GM12891 (cell line): Measurements from ENCODE around the gene HS3ST3B1.

Experiments
- DNase-seq: peaks from one replicate; pipeline ENCODE4 v3.0.0; 2011; ENCODE audit warnings: low spot score; ENCODE audit not compliant: insufficient read length
- FAIRE-seq: peaks from 2 replicates; lab custom pipeline; 2011; peaks lifted over from hg19 to GRCh38; lab: Jason Lieb, UNC
- PAX5 ChIP-seq: IDR thresholded peaks from 2 replicates; pipeline ENCODE4 v1.6.1; 2011; ENCODE audit warnings: low read length, moderate library complexity, mild to moderate bottlenecking; ENCODE audit not compliant: insufficient read depth, severe bottlenecking
- POLR2A ChIP-seq: IDR thresholded peaks from 2 replicates; pipeline ENCODE4 v1.6.1; 2011; ENCODE audit warnings: low read depth, low read length, control low read depth
- POLR2AphosphoS5 ChIP-seq: IDR thresholded peaks from 2 replicates; pipeline ENCODE4 v1.6.1; 2011; ENCODE audit warnings: low read depth, low read length, control low read depth
- POU2F2 ChIP-seq: IDR thresholded peaks from 2 replicates; pipeline ENCODE4 v1.6.1; 2011; ENCODE audit warnings: low read depth, mild to moderate bottlenecking, control low read depth, low read length, moderate library complexity
- SPI1 ChIP-seq: IDR thresholded peaks from 2 replicates; pipeline ENCODE4 v1.6.1; 2011; ENCODE audit warnings: low read depth, low read length, control low read depth
- TAF1 ChIP-seq: IDR thresholded peaks from 2 replicates; pipeline ENCODE4 v1.6.1; 2011; ENCODE audit warnings: low read depth, low read length, control low read depth

Gene HS3ST3B1

DNA sequence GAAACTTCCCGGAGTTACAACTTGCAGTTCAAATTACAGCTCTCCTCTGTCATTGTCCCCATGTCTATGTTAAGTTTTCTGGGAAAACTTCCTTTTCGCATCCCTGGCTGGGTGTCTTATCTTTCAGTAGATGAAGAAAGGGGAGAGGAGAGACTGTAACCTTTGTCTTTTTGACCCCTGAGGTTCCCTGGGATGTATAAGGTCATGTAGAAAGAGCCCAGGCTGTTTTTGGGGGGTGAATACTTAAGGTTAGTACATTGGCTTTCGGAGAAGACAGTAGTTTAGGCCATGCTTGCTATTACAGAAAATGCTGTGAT, 31.1 kb downstream of the HS3ST3B1 start:
- FAIRE-seq (no peak), DNase-seq (no peak)
- TF ChIP-seq POU2F2 (no peak), POLR2A (no peak), SPI1 (no peak), POLR2AphosphoS5 (no peak), PAX5 (no peak), TAF1 (no peak)

- FAIRE-seq (no peak), DNase-seq (no peak)
- no peak for TF ChIP-seq POU2F2
- no peak for TF ChIP-seq TAF1
- no peak for TF ChIP-seq POLR2A
- no peak for TF ChIP-seq SPI1
- TF ChIP-seq POLR2AphosphoS5 = no peak
- TF ChIP-seq PAX5 = no peak
Observed at GRCh38 chr17:14332331-14332730, 31.4 kb downstream of the HS3ST3B1 start.

DNA sequence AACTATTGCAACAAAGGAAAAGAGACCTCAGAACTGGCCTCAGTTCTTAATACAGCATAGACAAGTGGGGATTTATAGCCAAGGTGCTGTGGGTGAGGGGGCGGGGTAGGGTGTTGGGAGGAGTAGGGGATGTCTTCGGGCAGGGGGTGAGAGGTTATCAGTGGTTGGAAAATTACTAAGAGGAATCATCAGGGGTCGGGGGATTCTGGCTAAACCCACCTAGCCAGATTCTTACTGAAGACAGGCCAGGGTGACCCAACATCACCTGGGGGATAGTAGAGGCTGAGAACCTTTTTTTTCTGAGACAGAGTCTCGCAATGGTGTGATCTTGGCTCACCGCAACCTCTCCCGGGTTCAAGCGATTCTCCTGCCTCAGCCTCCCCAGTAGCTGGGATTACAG, 32.6 kb downstream of the HS3ST3B1 start:
- TF ChIP-seq SPI1 = no peak
- no peak for TF ChIP-seq TAF1
- no peak for TF ChIP-seq POLR2A
- no peak for TF ChIP-seq POLR2AphosphoS5
- TF ChIP-seq PAX5 = no peak
- TF ChIP-seq POU2F2 = no peak
- FAIRE-seq (no peak), DNase-seq (no peak)

- DNase-seq (no peak), FAIRE-seq (no peak)
- TF ChIP-seq POLR2A (no peak), POU2F2 (no peak), TAF1 (no peak), PAX5 (no peak), POLR2AphosphoS5 (no peak), SPI1 (no peak)
Observed at GRCh38 chr17:14334276-14334840, 33.5 kb downstream of the HS3ST3B1 start.

DNA sequence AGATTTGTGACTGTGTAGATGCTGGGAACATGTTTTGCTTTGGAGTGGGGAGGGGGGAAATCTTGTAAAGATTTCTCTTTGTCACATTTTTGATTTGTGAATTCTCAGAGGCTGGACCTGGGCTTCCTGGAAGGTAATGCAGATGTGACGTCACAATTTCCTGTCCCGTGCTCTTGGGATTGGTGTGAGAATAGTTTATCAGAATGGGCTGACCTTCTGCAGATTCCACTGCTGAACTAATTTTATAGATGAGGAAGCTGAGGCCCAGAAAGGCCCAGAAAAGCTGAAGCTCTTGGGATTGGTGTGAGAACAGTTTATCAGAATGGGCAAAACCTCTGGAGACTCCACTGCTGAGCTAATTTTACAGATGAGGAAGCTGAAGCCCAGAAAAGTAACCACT, 34.0 kb downstream of the HS3ST3B1 start:
- DNase-seq (no peak), FAIRE-seq (no peak)
- TF ChIP-seq POU2F2 (no peak), POLR2A (no peak), POLR2AphosphoS5 (no peak), SPI1 (no peak), TAF1 (no peak), PAX5 (no peak)

DNA sequence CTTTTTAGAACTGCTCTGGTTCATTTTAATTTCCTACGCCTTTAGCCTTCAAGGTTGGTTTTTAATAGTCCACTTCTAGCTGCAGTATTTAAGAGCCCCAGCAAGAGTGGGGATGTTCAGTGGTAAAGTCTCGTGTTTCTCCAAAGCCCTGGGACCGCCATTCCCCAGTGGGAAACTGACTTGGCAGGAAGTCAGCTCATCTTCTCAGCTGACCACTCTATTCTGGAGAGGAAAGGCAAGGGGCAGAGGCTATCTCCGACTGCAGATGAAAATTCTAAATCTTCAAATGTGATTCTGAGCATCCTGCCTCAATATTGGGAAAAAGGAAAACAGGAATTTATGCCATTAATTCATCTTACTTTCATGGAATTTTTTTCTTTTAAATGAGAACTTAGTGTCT, 35.5 kb downstream of the HS3ST3B1 start:
- no peak for FAIRE-seq
- TF ChIP-seq POLR2AphosphoS5 (no peak), PAX5 (no peak), POLR2A (no peak), SPI1 (no peak), POU2F2 (no peak), TAF1 (no peak)

GRCh38 chr17:14337596-14338079, 36.8 kb downstream of the HS3ST3B1 start:
- DNase-seq = peak; percentile 22
- peak; percentile 80 for FAIRE-seq
- TF ChIP-seq PAX5 (no peak), SPI1 (peak; percentile 86)

More for the DNA sequence above, 35.5 kb downstream of the HS3ST3B1 start:
- no peak for DNase-seq

DNA sequence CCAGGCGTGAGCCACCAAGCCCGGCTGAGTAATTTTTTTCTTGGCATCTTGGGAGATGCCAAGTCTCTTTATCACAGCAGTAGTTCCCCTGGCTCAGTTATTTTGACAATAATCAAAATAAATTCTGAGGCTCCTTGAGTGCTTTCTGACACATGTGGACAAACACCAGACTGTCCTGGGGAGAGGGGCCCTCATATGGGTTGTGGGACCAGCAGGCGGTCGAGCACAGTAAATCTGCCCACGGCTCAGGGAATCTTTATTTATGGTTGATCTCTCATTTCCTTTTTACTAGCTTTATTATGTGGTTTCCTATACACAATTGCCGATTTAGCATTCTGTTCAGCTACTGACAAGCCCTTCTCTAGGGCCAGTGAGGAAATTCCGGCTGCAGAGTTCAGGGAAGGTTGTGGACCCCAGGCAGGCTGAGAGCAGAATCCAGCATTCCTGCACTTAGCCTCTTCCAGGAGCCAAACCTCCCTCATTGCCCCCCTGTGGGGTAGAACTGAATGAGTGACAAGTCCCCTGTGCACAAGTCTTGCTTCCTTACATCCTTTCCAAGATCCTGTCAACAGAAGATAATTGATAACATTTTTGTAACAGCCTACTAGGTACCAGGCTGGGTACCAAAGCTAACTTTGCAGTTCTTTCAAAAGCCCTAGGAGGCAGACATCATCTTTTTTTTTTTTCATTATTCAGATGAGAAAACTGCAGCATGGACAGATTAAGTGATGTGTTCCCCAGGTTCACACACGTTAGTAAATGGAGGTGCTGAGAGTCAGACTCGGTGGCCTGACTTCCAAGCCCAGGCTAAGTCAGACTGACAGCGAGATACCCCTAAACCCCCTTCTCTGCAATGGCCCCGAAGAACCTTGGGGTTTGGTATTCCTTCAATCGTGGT, 40.2 kb downstream of the HS3ST3B1 start:
- FAIRE-seq = no peak
- TF ChIP-seq POLR2AphosphoS5 = no peak
- TF ChIP-seq SPI1 = no peak
- TF ChIP-seq POU2F2 = no peak
- TF ChIP-seq POLR2A = no peak
- no peak for TF ChIP-seq PAX5
- no peak for TF ChIP-seq TAF1
- no peak for DNase-seq

DNA sequence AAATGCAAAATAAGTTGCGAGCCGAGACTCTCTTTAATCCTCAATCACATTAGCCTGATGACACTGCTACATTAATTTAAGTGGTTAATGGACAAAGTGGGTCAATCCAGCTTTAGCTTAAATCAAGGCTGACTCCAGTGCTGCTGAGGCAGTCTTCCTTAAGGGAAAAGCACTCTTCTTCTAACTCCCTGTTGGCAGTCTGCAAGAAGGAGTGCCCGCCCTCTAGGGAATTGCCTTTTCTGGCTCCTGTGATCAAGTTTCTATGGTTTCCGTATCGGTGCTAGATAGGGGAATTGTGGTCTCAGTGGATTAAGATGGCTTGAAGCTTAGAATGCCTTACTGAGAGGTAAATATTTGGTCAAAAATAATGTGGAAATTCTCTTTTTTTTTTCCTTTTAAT, 41.0 kb downstream of the HS3ST3B1 start:
- DNase-seq (no peak), FAIRE-seq (no peak)

GRCh38 chr17:14346801-14347200, 45.9 kb downstream of the HS3ST3B1 start:
- TF ChIP-seq SPI1 (no peak), PAX5 (no peak)

More for the DNA sequence above, 41.0 kb downstream of the HS3ST3B1 start:
- TF ChIP-seq POLR2AphosphoS5 (no peak), TAF1 (no peak), POLR2A (no peak), POU2F2 (no peak), PAX5 (no peak), SPI1 (no peak)

More at GRCh38 chr17:14346801-14347200, 45.9 kb downstream of the HS3ST3B1 start:
- no peak for FAIRE-seq
- DNase-seq = no peak
